Fibroblast of the aortic adventitia (primary cell): ENCODE results near the gene SPTLC3. TPM values are rescaled to one million over a fixed set of nuclear protein-coding genes. Genes with fewer than 3 reads are reported as not detected.

Experiments used
- DNase-seq: peaks from one replicate; pipeline ENCODE4 v3.0.0-alpha.2; 2010; ENCODE audit warnings: low read depth
- H3K4me3 ChIP-seq: 2 replicates; pipeline ENCODE4 v1.5.1; 2011; ENCODE audit warnings: low read depth, mild to moderate bottlenecking, control low read depth, low read length, moderate library complexity
- total RNA-seq: library from RNA; depleted of rRNA; stranded (reverse); fragments of >200 nt; gene quantifications from 2 replicates; pipeline ENCODE4 v1.2.3, GENCODE V29; 2012; ENCODE audit warnings: low replicate concordance
- TF ChIP-seq, protein P1 (sequence below): IDR thresholded peaks from 2 replicates; pipeline ENCODE4 v1.5.1; 2011; ENCODE audit warnings: mild to moderate bottlenecking, low read length, control low read depth, inconsistent platforms; ENCODE audit not compliant: insufficient read depth

Gene SPTLC3
- total RNA-seq, 1 donor = 30.6 TPM

DNA sequence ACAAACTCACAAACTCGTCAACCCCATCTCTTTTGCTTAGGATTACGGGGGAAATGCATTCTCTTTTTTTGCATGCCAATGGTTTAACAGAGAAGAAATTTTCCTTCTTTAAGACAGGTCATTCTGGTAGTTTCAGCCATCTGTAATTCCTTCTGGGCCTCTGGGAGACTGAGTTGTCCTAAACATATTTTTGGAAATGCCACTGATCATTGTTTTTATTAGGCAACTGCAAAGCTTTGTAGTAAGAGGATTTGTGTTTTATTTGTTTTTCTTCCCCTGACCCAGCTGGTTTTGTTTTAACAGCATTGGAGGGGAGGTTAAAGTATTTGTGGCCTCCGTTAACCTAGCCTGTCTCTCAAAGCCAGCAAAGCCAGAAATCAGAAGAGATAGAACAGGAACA is 139.2 kb downstream of the SPTLC3 start:
- TF ChIP-seq, protein P1, sequence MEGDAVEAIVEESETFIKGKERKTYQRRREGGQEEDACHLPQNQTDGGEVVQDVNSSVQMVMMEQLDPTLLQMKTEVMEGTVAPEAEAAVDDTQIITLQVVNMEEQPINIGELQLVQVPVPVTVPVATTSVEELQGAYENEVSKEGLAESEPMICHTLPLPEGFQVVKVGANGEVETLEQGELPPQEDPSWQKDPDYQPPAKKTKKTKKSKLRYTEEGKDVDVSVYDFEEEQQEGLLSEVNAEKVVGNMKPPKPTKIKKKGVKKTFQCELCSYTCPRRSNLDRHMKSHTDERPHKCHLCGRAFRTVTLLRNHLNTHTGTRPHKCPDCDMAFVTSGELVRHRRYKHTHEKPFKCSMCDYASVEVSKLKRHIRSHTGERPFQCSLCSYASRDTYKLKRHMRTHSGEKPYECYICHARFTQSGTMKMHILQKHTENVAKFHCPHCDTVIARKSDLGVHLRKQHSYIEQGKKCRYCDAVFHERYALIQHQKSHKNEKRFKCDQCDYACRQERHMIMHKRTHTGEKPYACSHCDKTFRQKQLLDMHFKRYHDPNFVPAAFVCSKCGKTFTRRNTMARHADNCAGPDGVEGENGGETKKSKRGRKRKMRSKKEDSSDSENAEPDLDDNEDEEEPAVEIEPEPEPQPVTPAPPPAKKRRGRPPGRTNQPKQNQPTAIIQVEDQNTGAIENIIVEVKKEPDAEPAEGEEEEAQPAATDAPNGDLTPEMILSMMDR = no peak
- no peak for DNase-seq
- no peak overlapping the region for H3K4me3 ChIP-seq

DNA sequence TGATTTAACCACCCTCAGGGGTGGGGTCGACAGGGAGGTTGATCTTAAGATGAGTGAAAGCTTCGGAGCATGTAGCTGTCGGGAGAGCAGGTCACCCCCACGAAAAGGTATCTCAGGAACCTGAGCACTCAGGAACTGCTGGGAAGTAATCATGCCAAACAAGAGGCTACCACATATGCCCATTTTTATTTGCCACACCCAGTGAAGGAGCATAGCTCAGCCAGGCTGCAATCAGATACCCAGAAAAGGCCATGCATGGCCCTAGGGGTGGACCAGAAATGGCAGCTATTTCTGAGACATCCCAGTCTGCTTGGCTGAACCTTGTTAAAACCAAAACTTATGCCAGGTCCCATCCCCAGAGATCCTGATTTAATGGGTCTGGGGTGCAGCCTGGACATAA is 139.6 kb downstream of the SPTLC3 start:
- TF ChIP-seq, protein P1 = no peak
- no peak for DNase-seq
- no peak overlapping the region for H3K4me3 ChIP-seq

DNA sequence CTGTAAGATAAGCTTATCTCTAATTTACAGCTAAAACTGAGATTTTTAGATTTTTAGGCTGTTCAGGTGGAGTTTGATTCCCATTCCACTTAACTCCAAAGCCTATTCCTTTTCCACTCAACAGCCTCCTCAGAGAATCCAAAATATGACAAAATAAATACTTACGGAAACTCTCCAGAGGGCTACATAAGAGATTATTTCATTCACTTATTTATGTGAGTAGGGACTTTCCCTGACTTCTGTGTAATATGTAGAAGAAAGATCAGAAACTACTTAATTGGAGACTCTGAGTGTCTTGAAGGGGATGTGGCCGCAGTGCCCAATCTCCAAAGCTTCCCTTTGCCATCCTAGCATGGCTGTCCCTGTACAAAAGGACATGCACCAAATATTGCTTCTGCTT is 140.2 kb downstream of the SPTLC3 start:
- TF ChIP-seq, protein P1 = no peak
- no peak overlapping the region for H3K4me3 ChIP-seq
- no peak for DNase-seq

DNA sequence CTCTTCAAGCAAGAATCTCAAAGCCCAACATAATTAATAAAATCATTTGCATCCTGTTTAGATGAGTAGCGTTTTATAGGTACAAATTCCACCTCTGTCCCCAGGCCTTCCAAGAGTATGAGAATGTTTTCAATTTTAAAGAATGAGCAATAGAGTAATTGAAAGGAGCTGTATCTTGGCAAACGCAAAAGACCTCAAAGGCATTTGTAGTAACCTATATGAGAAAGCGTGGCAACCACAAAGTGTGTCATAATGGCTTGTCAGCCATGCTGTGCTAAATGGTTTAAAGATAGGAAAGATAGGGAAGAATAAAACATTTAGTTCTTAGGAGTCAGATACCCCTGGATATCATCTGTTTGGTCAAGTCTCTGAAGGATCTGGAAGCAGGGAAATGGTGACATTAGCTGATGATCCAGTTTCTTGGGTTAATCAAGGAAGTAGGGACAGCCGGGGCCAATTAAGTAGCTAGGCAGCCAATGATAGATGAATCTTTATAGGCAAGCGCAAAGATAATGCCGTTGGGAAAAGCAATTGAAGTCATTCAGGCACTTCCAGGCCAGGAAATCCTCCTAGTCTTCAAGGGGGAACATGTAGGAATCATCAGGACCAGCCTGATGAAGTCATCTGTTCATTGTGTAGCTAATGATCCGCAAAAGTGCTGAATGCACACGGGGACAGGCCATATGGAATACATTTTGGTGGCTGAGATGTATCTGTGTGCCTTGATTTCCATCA is 140.8 kb downstream of the SPTLC3 start:
- DNase-seq = no peak
- TF ChIP-seq, protein P1 = no peak
- no peak overlapping the region for H3K4me3 ChIP-seq

DNA sequence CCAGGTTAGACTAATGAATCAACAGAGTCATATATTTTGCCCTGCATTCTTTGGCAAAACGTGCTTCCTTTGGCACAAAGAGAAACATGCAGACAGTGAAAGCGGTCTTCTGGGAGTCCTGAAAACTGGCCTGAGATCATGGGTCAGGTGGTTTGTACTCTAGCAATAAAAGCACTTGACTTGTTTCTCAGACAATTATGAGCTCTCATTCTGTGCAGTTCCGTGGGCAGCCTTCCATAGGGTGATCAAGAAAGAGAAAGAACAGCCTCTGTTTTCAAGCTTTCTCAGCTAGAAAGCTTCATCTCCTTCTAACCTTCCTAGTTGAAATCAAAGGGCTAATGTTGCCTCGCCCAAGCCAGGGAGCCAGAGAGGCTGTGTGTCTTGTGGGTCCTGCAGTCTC is 149.6 kb downstream of the SPTLC3 start:
- no peak overlapping the region for H3K4me3 ChIP-seq
- DNase-seq = peak; percentile 33
- TF ChIP-seq, protein P1 = no peak

DNA sequence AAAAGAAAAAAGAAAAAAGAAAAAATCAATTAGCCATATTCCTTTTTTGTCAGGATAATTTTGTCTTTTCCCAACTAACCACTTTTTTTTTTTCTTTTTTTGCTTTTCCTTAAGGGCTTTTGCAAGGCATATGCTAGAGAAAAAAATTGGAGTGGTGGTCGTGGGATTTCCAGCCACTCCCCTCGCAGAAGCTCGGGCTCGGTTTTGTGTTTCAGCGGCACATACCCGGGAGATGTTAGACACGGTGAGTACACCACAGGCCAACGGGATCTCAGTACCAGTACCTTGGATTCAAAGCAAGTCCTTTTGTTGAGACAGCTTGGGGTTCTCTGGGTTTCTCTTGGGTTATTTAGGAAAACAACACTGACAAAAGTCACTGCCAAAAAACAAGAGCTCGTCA is 151.1 kb downstream of the SPTLC3 start:
- no peak overlapping the region for H3K4me3 ChIP-seq
- TF ChIP-seq, protein P1 = no peak
- DNase-seq = no peak

DNA sequence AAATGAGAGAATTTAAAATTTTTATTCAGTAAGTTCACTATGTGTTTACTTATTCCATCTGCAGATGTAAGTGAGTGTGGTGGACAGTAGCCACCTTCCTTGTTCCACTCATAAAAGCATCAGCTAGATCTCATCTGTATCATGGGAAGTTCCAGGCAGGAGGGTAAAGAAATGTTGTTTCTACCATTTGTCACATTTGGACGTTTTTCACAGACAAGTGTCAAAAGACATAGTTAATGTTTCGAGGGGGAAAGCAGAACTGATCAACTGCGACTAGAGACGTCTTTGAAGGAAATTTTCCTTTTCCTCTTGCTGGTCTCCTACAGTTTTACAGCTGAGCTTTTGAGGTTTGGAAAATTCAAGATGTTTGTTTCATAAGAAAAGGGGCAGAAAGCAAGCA is 156.4 kb downstream of the SPTLC3 start:
- TF ChIP-seq, protein P1 = no peak
- no peak for DNase-seq
- no peak overlapping the region for H3K4me3 ChIP-seq
